Loucy (cell line): ENCODE data around the gene TSEN2.

Source experiments
- H2AFZ ChIP-seq: fragments of 200-600 bp; sonication (generic); 2 replicates; pipeline ENCODE4 v1.6.0; 2016; ENCODE audit warnings: antibody characterized with exemption, mild to moderate bottlenecking, low read length, moderate library complexity
- H3F3A ChIP-seq: fragments of 200-600 bp; 2 replicates; pipeline ENCODE4 v1.6.0; 2016; ENCODE audit warnings: antibody characterized with exemption, low read depth, mild to moderate bottlenecking
- H3K27me3 ChIP-seq: fragments of 200-600 bp; sonication (generic); 2 replicates; pipeline ENCODE4 v1.6.1; 2014; ENCODE audit warnings: low read length, mild to moderate bottlenecking; ENCODE audit not compliant: insufficient read depth, poor library complexity, severe bottlenecking
- H3K36me3 ChIP-seq: fragments of 200-600 bp; sonication (generic); 2 replicates; pipeline ENCODE4 v1.6.1; 2016; ENCODE audit warnings: low read length; ENCODE audit not compliant: insufficient read depth
- H3K4me1 ChIP-seq: fragments of 200-600 bp; sonication (generic); 2 replicates; pipeline ENCODE4 v1.5.1; 2014; ENCODE audit warnings: low read length, mild to moderate bottlenecking; ENCODE audit not compliant: insufficient read depth, poor library complexity, severe bottlenecking
- H3K4me2 ChIP-seq: fragments of 200-600 bp; sonication (generic); 2 replicates; pipeline ENCODE4 v1.6.0; 2014; ENCODE audit warnings: antibody characterized with exemption, low read length, low read depth, mild to moderate bottlenecking; ENCODE audit not compliant: poor library complexity, severe bottlenecking
- H3K4me3 ChIP-seq: fragments of 200-600 bp; sonication (generic); 2 replicates; pipeline ENCODE4 v1.5.1; 2014; ENCODE audit warnings: low read length, mild to moderate bottlenecking, mixed read lengths; ENCODE audit not compliant: poor library complexity, severe bottlenecking
- H3K79me2 ChIP-seq: fragments of 200-600 bp; sonication (generic); 2 replicates; pipeline ENCODE4 v1.6.1; 2014; ENCODE audit warnings: low read length; ENCODE audit not compliant: insufficient read depth
- H3K9ac ChIP-seq: fragments of 200-600 bp; sonication (generic); 2 replicates; pipeline ENCODE4 v1.6.0; 2014; ENCODE audit warnings: mild to moderate bottlenecking, low read depth, low read length, moderate library complexity; ENCODE audit not compliant: poor library complexity, severe bottlenecking
- H3K9me2 ChIP-seq: fragments of 200-600 bp; sonication (generic); replicated peaks from 2 replicates; pipeline ENCODE4 v1.6.1; 2016; ENCODE audit warnings: low read depth, low read length, mixed read lengths
- H3K9me3 ChIP-seq: fragments of 200-600 bp; sonication (generic); 2 replicates; pipeline ENCODE4 v1.6.1; 2014; ENCODE audit warnings: mild to moderate bottlenecking, antibody characterized with exemption, low read length, low read depth; ENCODE audit not compliant: insufficient read depth
- H4K20me1 ChIP-seq: fragments of 200-600 bp; sonication (generic); 2 replicates; pipeline ENCODE4 v1.6.0; 2014; ENCODE audit warnings: antibody characterized with exemption, low read length, mild to moderate bottlenecking; ENCODE audit not compliant: insufficient read depth, poor library complexity, severe bottlenecking
- CTCF ChIP-seq: fragments of 200-600 bp; sonication (generic); conservative IDR thresholded peaks from 2 replicates; pipeline ENCODE4 v1.5.1; 2014; ENCODE audit warnings: mild to moderate bottlenecking, antibody characterized with exemption, low read length
- EZH2phosphoT487 ChIP-seq: fragments of 200-600 bp; IDR thresholded peaks from 2 replicates; pipeline ENCODE4 v1.6.1; 2018; ENCODE audit warnings: antibody characterized with exemption, mild to moderate bottlenecking, moderate library complexity, borderline replicate concordance

Gene TSEN2

GRCh38 chr3:12508291-12508700, 24.0 kb downstream of the TSEN2 start:
- H2AFZ ChIP-seq = no peak overlapping the region
- H3F3A ChIP-seq = no peaks in the 10 kb centered on the region
- no peaks in the 10 kb centered on the region for H3K9me3 ChIP-seq
- TF ChIP-seq EZH2phosphoT487 (no peak), CTCF (no peak)
- H4K20me1 ChIP-seq = no peaks in the 10 kb centered on the region
- H3K4me1 ChIP-seq = no peaks in the 10 kb centered on the region
- no peaks in the 10 kb centered on the region for H3K79me2 ChIP-seq
- no peak overlapping the region for H3K4me2 ChIP-seq
- H3K4me3 ChIP-seq = no peak overlapping the region
- H3K9ac ChIP-seq = no peak overlapping the region
- H3K36me3 ChIP-seq = peaks cover 12% of the 10 kb centered on the region; the same call in 1 of the 2 replicates
- no peaks in the 10 kb centered on the region for H3K9me2 ChIP-seq
- no peaks in the 10 kb centered on the region for H3K27me3 ChIP-seq

DNA sequence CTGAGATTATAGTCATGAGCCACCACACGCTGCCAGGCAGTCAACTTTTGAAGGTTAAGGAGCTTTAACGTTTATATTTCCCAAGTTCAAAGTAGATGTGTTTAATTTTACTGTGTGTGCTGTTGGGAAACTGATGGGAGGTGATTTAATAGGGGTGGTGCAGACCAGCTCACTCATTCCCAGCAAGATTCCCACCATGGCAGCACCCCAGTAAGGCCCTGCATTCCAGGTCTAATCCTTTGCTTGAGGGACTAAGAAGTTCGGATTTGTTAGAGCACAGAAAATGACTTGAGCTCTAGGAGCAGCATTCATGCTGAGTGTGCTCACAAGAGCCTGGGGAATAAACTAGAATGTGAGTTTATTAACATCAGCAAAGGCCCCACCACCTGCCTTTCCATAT, 25.2 kb downstream of the TSEN2 start:
- Histone ChIP-seq H3K4me2 (no peak overlapping the region), H3K9me2 (no peaks in the 10 kb centered on the region), H2AFZ (no peak overlapping the region), H3K36me3 (no peaks in the 10 kb centered on the region; the same call in 1 of the 2 replicates), H3K79me2 (no peaks in the 10 kb centered on the region), H3F3A (no peaks in the 10 kb centered on the region), H3K27me3 (no peaks in the 10 kb centered on the region), H4K20me1 (no peaks in the 10 kb centered on the region), H3K9ac (no peak overlapping the region), H3K4me1 (no peaks in the 10 kb centered on the region), H3K9me3 (no peaks in the 10 kb centered on the region), H3K4me3 (no peak overlapping the region)
- TF ChIP-seq EZH2phosphoT487 (no peak), CTCF (no peak)

DNA sequence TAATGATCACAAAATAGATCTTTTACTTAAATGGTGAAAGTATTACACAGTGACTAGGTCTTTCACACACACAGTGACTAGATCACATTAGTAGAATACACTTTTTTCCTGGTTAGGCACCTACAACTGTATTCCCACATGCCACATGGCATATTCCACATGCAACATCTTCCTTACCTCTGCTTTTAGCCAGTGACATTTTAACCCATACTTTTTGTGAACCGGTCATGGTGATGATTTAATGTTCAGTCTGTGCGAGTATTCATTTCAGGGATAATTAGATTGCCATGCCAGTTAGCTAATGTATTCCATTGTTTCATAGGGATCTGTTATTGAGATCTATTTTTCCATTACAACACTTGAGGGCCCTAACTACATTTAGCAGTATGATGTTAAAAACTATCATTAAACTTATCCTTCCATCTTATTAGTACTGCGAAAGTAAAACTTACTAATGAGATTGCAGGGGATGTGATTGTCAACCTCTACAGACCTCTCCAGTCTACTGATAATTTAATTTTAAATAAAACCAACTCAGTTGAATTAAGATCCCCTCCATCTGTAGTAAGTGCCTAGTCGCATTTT, 28.3 kb downstream of the TSEN2 start:
- Histone ChIP-seq H3K9ac (no peak overlapping the region), H3K79me2 (no peaks in the 10 kb centered on the region), H3K36me3 (no peaks in the 10 kb centered on the region), H3K9me3 (no peaks in the 10 kb centered on the region), H3K4me2 (no peak overlapping the region), H3K27me3 (no peaks in the 10 kb centered on the region), H3K4me3 (no peak overlapping the region), H3K4me1 (no peaks in the 10 kb centered on the region), H3K9me2 (no peaks in the 10 kb centered on the region), H3F3A (no peaks in the 10 kb centered on the region), H2AFZ (no peak overlapping the region), H4K20me1 (no peaks in the 10 kb centered on the region)
- TF ChIP-seq CTCF (no peak), EZH2phosphoT487 (no peak)
